Stimulated activated CD4-positive, alpha-beta T cell treated with anti-CD3 and anti-CD28 coated beads, Interleukin-1b, Interleukin-23, amount 100 ng/mL, for 1 hour (primary cell): Measurements from ENCODE around the gene SIPA1L3.
"Not testable (repeated sequence)": the region's sequence is repeated elsewhere in the genome, so short reads cannot be mapped to it uniquely, and the experiment has no call there.

Experiments
- DNase-seq, 2 donors: peaks; one replicate each; pipeline ENCODE4 v3.0.0-alpha.2; 2020; ENCODE audit warnings: low read depth in 2 of 2

The SIPA1L3 gene

DNA sequence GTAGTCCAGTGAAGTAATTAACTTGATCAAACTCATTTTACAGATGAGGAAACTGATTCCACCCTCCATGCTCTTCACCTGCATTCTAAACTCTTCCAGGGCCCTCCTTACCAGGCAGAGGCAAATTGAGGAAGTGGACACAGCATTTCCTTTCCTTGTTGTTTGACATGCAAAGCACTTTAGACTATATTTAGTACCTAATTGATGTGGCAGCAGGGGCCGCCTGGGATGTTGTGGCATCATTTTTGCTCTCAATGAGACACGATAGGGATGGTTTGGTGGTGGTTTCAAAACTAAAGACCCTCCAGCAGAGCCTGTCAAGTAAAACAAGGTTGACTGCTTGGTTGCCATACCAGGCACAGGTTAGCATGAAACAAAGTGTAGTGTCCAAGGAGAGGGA, 7.9 kb downstream of the SIPA1L3 start:
- no peak for DNase-seq

- no peak for DNase-seq
These were observed 13.8 kb downstream of the SIPA1L3 start for GRCh38 chr19:37920591-37921450.

DNA sequence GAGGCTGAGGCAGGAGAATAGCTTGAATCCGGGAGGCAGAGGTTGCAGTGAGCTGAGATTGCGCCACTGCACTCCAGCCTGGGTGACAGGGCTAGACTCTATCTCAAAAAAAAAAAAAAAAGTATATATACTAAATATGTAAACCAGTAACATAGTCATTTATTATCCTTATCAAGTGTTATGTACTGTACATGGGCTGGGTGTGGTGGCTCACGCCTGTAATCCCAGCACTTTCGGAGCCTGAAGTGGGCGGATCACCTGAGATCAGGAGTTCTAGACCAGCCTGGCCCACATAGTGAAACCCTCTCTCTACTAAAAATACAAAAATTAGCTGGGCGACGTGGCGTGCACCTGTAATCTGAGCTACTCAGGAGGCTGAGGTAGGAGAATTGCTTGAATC, 17.6 kb downstream of the SIPA1L3 start:
- DNase-seq, result not testable (repeated sequence)

DNA sequence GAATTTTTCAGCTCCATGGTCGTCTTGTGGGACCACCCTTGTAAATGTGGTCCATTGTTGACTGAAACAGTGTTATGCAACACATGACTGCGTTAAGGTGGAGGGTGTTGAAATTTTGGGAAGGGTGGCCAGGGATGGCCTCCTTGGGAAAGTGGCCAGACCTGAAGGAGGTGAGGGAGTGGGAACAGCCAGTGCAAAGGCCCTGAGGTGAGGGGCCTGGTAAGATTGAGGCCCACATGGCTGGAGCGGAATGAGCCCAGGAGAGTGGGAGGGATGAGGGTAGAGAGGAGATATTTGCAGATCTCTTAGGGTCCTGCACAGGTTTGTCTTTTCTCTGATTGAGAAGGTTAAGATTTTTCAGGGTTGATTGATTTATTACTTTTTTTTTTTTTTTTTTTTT, 18.2 kb downstream of the SIPA1L3 start:
- no peak for DNase-seq

DNA sequence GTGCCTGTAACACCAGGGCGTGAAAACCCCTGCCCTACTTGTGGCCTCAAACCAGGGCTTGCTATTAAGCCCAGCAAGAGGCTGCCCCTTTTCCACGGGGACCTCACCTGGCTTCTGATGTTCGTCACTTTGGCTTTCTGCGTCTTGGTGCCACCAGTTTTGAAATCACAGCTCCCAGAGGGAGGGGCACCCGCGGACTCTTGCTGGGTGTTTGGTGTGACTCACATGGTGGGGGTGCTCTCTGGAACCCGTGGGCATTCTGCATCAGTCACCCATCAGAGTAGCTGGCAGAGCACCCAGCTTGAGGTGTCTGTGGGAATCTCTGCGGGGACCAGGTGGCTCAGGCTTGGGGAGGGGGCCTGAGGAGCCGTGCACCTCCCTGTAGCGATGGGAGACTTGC, 19.2 kb downstream of the SIPA1L3 start:
- no peak for DNase-seq

DNA sequence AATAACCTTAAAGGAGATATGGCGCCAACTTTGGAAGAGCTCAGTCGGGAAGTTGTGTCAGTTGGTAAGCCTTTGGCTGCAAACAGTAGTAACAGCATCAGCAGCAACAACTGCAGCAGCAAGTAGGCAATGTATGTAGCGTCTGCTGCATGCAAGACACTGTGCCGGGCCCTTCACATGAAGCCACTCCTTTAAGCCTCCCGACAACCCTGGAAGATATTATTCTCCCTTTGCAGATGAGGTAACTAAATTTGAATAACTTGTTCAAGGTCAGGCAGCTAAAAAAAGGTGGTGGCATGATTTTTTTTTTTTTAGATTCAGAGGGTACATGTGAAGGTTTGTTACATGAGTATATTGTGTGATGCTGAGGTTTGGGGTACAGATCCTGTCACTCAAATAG, 19.7 kb downstream of the SIPA1L3 start:
- DNase-seq, result no peak

DNA sequence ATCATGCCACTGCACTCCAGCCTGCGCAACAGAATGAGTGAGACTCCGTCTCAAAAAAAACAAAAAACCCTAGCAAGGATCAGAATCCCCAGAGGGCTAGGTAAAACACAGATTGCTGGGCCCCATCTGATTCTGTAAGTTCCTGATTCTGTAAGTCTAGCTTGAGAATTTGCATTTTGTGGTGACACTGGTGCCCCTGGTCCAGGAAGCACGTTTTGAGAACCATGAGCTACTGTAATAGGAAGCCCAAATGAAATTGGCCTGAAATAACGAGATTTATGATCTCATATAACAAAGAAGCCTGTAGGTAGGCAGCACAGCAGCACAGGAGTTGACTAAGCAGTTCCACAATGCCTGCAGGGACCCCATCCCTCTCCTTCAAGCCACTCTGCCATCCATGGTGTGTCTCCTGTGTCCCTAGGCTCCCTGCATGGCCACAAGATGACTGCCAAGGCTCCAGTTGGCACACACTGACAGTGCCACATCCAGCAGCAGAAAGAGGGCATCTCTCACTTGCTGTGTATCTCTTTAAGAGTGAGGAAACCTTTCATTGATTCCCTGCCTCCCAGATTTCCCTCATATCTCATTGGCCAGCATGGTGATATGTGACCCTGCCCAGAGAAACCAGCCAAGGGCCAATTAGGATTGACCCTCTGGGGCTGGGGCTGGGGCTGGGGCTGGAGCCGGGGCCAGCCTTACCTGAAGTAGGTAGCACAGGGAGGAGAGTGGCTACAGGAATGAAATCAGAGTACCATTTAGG, 21.7 kb downstream of the SIPA1L3 start:
- no peak for DNase-seq

- DNase-seq, result no peak
These were observed 22.4 kb downstream of the SIPA1L3 start for GRCh38 chr19:37929355-37929923.

DNA sequence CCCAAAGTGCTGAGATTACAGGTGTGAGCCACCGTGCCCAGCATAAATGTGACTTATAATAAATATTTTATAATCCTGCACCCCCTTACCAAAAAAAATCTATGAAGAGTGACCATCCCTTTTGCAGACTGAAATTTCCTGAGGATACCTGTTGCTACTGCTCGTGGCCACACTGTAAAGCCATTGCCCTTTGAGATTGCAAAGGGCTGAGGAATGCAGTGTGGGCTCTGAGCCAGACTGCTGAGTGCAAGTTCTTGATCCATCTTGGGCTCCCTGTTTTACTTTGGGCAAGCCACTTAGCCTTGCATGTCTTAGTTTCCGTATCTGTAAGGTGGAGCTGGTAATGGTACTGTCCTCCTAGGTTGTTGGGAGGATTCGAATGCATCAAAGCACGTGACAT, 23.4 kb downstream of the SIPA1L3 start:
- no peak for DNase-seq

DNA sequence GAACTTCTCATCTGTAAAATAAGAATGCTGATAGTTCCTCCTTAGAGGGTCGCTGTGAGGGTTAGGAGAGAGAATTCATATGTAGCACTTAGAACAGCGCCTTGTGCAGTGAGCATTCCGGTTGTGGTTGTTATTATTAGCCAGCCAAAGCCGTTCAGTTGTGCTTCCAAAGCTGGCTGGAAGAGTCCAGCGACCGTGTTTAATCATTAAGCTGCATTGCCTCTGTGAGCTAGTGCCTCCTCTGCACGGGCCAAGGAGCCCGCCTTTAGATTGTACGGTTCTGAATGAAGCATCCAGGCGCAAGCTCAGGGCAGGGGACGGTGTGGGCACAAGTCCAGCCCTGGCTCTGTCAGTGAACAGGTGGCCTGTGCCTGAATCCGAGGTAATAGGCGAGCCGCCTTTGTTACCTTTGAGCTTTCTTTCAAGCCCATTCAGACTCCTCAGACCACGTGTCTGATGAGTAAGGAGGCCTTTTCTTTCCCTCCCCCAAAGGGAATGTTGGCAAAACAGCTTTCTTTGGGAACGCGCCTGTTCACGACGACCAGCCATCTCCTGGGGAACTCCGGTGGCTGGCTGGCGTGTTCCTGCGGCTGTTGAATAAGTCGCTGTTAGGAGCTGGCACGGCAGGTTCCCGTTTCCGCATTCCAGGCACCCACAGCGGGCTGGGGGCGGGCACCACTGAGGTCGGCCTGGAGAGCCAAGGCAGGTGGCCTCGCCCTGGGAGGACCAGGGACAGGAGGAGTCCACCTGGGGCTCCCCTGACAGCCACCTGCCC, 25.1 kb downstream of the SIPA1L3 start:
- no peak for DNase-seq

- no peak for DNase-seq
These were observed 26.3 kb downstream of the SIPA1L3 start for GRCh38 chr19:37932985-37933936.

GRCh38 chr19:37933937-37934358, 26.9 kb downstream of the SIPA1L3 start:
- DNase-seq, result no peak

DNA sequence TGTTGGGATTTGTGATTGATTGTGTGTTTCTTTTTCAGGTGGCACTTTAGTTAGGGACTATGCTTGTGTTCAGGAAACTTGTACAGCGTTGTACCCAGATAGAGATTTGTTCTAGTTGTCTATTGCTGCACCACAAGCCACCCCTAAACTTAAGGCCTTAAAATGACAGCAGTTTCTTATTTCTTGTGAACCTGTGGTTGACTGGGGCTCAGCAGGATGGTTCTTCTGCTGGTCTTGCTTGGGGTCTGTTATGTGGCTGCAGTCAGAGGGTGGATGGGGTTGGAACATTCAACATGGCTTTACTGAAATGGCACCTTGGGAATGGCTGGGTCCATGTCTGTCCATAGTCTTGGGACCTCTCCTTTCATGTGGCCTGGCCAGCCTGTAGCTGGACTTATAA, 28.3 kb downstream of the SIPA1L3 start:
- no peak for DNase-seq

- no peak for DNase-seq
These were observed 29.2 kb downstream of the SIPA1L3 start for GRCh38 chr19:37936166-37936565.

GRCh38 chr19:37936886-37937285, 29.9 kb downstream of the SIPA1L3 start:
- no peak for DNase-seq

- no peak for DNase-seq
These were observed 31.3 kb downstream of the SIPA1L3 start for GRCh38 chr19:37938353-37938752.

- no peak for DNase-seq
These were observed 34.9 kb downstream of the SIPA1L3 start for GRCh38 chr19:37941782-37942515.

DNA sequence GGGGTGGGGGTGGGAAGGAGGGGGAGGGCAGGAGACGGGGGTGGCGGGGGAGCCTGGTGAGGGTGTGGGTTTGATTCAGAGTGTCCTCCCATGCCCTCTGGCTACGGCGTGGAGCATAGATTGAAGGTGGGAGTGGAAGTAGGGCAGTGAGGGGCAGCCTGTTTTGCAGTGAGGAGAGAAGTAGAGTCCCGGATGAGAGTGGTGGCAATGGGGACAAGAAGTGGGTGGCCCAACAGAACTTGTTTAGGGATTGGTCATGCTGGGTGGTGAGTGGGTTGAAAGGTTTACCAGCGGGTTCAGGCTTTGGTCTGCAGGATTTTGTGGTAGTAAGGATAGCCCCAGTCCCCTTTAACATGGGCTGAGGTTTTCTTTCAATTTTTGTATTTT, 35.5 kb downstream of the SIPA1L3 start:
- DNase-seq, result no peak

DNA sequence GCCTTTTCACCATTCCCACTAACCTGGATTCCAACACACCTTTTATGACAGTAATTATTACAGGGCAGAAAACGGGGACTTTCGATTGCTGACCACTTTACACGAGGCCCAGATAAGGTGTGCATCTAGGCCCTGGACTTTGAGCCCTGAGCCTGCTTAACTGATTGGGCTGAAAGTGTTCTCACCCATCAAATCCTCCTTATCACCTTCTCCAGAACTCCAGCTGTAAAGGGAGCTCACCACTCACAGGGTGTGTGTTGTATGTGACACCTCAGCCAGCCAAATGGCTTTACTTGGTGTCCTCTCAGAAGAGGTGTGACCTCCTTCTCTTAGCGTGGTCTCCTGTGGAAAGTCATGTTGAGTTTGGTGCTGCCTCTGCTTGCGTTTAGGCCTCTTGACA, 36.5 kb downstream of the SIPA1L3 start:
- no peak for DNase-seq

DNA sequence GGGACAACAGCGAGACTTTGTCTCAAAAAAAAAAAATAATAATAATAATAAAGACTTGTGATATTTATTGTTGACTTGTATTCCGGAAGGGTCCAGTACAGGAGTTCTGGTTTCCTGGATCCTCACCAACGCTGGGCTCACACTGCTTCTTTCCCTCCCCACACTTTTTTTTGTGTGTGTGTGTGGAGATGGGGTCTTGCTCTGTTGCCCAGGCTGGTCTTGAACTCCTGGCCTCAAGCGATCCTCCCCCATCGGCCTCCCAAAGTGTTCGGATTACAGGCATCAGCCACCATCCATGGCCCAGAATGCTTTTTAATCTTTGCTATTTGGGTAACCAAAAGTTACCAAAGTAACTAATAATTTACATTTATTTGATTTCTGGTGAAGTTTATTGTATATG, 39.1 kb downstream of the SIPA1L3 start:
- DNase-seq, result no peak
